RPMI7951 (cell line): ENCODE data around the gene MLANA. TPM values are rescaled to one million over a fixed set of nuclear protein-coding genes. Genes with fewer than 3 reads are reported as not detected.
"Not testable (repeated sequence)": the region's sequence is repeated elsewhere in the genome, so short reads cannot be mapped to it uniquely, and the experiment has no call there.

Experiments used
- DNase-seq: peaks from one replicate; pipeline ENCODE4 v3.0.0-alpha.2; 2012; ENCODE audit warnings: low read depth
- total RNA-seq: library from RNA; depleted of rRNA; stranded (reverse); fragments of >200 nt; shearing (Covaris generic); gene quantifications from 2 replicates; pipeline ENCODE4 v1.2.3, GENCODE V29; 2014

Gene MLANA
- total RNA-seq, 1 experiment from 2014 or later = not detected

- no peak for DNase-seq
Measured at GRCh38 chr9:5869315-5870019, 21.2 kb upstream of the MLANA start.

GRCh38 chr9:5870020-5870339 lies 20.7 kb upstream of the MLANA start:
- DNase-seq = no peak

DNA sequence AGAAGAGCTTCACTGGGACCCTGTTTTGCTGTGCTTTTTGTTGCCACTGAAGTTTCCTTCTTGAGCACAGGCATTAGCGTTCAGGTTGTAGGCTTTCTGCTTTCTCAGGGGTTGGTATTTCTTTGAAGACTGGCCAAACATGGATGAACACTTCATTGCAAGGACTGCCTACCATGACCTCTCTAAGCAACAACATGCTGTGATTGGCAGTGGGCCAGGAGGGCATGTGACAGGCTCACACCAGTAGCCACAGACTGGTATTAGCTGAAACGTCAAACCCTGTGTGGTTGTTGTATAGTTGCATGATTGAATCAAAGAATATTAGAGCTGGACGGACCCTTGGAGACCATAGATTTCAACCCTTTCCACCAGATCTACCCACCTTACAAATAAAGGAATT lies 20.0 kb upstream of the MLANA start:
- DNase-seq = no peak

DNA sequence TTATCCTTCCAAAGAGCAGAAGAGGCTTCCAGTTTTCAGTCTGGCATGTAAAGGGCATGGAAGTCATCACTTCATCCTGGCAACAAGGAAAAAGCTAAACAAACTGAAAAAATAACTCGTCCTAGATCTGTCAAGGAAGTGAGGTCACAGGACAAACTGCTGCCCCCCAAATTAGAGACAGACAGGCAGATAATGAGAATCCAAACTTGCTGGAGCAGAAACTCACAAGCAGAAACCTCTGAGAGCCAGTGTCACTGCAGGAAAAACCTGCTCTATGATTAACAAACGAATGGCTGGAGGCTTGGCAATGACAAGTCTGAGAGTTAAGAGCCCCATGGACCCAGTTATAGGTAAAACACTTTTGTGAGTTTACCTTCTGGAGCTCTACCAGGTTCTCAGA lies 18.9 kb upstream of the MLANA start:
- DNase-seq = no peak

- DNase-seq = no peak
Measured at GRCh38 chr9:5872511-5872910, 18.2 kb upstream of the MLANA start.

DNA sequence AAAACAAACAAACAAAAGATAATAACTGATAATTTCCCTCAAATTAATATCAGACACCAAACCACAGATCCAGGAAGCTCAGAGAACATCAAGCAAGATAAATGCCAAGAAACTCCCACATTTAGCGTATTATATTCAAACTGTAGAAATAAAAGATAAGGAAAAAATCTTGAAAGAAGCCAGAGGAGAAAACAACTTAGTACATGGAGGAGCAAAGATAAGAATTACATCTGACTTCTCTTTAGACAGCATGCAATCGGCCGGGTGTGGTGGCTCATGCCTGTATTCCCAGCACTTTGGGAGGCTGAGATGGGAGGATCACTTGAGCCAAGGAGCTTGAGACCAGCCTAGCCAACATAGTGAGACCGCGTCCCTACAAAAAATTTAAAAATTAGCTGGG lies 17.2 kb upstream of the MLANA start:
- no peak for DNase-seq

GRCh38 chr9:5874048-5874447 lies 16.6 kb upstream of the MLANA start:
- no peak for DNase-seq

DNA sequence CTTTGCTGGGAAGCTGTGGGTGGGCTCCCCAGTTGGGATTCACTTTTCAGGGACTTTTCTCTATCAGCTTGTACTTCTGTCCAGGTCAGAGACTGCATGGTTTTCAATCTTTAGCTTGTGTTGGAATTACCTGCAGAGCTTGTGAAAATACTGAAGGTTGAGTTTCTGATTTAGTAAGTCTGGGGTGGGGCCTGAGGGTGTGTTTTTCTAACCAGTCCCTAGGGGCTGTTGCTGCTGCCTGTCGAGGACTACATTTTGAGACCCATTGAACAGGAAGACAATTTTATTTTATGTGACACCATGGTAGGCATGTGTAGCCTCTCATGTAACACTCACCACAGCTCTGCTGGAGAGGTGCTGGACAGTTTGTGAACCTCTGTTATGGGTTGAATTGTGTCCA lies 14.7 kb upstream of the MLANA start:
- no peak for DNase-seq

DNA sequence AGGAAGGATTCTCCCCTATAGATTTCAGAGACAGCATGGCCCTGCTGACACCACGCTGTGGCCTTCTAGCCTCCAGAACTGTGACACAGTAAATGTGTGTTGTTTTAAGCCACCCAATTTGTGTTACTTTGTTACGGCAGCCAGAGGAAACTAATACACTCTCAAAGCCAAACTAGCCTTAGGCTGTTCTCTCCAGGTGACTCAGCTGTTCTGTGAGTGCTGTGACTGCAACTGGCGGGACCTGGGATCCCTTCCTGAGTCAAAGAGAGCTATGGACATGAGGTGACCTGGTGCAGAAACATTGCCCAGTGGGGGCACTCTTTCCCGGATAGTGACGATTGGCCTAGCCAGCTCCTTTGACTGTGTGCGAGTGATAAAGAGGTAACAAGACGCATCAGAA lies 14.0 kb upstream of the MLANA start:
- peak; percentile 31 for DNase-seq

GRCh38 chr9:5879419-5880181 lies 11.1 kb upstream of the MLANA start:
- DNase-seq = peak; percentile 94

DNA sequence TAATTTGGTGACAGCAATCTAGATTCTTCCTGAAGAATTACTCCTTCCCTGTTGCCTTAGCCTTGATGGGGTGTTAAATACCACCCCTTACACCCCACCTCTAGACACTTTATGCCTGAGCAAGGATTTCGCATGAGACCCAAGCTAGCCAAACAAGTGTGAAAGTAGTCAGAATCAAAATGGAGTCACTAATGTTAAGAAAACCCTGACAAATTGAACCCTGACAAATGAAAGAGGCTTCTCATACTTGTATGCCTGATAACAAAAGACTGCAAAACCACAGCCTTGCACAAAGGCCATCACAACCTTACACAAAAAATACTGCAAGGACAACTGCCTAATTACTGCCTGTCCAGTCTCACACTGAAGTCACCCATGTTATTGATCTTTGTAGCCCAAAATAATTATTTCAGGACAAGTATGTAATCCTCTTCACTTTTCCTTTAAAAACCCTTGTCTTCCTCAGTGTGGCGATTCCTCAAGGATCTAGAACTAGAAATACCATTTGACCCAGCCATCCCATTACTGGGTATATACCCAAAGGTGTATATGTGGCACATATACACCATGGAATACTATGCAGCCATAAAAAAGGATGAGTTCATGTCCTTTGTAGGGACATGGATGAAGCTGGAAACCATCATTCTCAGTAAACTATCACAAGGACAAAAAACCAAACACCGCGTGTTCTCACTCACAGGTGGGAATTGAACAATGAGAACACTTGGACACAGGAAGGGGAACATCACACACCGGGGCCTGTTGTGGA lies 8.3 kb upstream of the MLANA start:
- DNase-seq = not testable (repeated sequence)

- no peak for DNase-seq
Measured at GRCh38 chr9:5884191-5884590, 6.5 kb upstream of the MLANA start.

- DNase-seq = peak; percentile 61
Measured at GRCh38 chr9:5886114-5886939, 4.4 kb upstream of the MLANA start.

GRCh38 chr9:5892456-5893133 lies 1.9 kb downstream of the MLANA start:
- DNase-seq = no peak

GRCh38 chr9:5893134-5893505 lies 2.4 kb downstream of the MLANA start:
- peak; percentile 16 for DNase-seq

GRCh38 chr9:5893591-5894236 lies 3.0 kb downstream of the MLANA start:
- no peak for DNase-seq

GRCh38 chr9:5894237-5894959 lies 3.7 kb downstream of the MLANA start:
- no peak for DNase-seq

- peak; percentile 21 for DNase-seq
Measured at GRCh38 chr9:5895782-5896181, 5.1 kb downstream of the MLANA start.

- DNase-seq = no peak
Measured at GRCh38 chr9:5896863-5897262, 6.2 kb downstream of the MLANA start.

DNA sequence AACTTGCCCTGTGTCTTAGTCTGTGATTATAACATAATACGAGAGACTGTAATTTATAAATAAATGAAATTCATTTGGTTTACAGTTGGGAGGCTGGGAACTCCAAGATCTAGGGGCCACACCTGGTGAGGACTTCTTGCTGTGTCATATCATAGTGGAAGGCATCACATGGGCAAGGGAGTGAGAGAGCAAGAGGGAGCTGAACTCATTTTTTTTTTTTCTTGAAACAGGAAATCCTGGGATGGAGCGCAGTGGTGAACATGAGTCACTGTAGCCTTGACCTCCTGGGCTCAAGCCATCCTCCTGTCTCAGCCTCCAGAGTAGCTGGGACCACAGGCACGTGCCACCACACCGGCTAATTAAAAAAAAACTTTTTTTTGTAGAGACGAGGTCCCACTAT lies 7.2 kb downstream of the MLANA start:
- no peak for DNase-seq
